CD4-positive, alpha-beta T cell treated with Interleukin-6 at 100 ng/mL for 8 hours (primary cell): Measurements from ENCODE around the gene EHBP1.

Experiments used
- DNase-seq: peaks from one replicate; pipeline ENCODE4 v3.0.0-alpha.2; 2020; ENCODE audit warnings: mixed read lengths, low spot score

The EHBP1 gene

DNA sequence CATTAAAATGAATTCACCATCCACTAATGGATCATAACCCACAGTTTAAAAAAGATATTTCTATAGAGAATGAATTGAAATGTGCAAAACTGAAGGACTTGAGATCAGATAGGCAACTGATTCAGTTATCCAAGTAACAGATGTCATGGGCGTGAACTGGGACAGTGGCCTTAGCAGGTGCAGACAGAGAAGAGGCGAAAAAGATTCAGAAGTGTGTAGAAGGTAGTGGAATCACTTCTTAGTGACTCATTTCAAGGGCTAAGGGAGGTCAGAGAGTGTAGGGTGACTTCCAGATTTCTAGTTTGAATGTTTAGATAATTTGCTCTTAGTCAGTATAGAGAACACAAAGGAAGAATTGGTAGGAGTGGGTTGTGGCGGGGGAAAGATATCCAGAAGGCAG, 79.7 kb downstream of the EHBP1 start:
- DNase-seq, result no peak

DNA sequence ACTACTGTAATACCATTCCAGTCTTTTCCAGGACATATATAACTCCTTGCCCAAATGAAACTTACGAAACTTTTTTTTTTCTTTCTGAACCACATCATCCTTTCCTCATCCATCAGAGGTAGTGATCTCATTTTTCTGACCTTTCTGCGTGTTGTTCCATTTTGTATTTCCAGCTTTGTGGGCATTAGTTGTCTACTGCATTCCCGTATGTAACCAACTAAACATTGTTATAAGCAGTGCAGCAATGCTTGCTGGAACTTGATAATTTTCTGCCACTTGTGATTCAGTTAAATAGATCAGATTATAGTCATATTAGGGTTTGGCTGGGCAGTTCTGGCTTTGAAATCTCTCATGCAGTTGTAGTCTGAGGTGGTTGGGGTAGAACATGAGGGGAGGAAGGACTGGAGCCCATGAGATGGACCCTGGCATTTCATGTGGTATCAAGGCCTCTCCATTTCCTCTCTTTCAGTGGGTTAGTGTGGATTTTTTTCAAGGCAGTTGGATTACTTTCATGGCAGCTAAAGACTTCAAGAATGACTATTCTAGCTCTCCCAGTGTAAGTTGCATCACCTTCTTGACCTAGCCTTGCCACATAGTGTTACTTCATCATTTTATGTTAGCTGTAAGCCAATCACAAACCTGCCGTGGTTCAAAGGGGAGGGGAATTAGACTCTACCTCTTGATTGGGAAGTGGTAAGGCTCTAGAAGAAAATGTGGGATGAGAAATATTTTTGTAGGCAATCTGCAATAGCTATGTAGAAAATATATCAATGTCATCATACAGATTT, 80.5 kb downstream of the EHBP1 start:
- no peak for DNase-seq

DNA sequence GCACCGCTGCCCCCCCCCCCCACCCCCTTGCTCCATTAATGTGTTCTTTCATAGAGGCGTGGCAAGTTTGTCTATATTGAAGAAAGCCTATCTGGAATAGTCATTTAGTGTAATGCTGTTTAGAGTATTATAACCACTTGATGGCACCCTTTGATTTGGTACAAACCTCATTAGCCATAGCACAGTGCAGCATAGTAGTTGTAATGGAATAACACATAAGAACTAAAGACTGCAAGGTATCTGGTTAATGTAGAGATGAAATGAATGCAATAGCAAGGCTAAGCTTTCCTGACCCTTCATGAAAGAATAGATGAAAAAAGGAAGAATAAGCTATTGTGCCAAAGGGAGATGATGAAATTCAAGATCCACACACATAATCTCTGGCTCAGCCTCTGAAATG, 81.9 kb downstream of the EHBP1 start:
- DNase-seq, result no peak

DNA sequence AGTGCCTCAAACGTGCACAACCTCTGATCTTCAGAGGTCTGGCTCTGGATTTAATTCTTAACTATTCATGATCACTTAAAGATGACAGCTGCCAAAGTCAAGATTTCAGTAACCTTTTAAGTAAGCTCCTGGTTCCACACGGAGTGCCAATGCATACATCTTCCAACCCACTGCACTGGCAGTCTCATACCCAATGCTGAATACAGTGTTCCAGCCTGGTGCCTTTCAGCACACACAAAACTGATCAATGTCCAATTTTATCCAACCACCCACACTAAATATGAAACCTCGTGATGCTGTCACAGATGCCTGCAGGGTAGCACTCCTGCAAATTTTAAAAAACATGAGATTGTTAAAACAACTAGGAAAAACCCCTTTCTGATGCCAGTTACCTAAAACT, 84.0 kb downstream of the EHBP1 start:
- DNase-seq, result no peak

DNA sequence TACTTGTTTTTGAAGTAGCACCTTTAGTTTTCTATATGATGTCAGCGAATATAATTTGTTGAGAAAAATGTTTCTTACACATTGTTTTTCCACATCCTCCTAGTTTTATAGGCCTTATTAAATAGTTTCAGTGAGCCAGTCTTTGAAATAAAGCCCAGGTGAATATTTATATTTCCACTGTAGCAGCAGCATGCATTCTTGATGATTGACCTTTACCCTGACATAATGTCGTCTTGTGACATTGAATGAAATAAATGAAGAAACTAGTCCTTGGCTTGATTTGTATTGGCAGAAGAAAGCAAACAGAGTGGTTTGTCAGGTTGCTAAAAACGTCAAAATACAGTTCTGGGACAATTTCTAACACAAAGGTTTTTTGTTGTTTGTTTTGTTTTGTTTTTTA, 84.4 kb downstream of the EHBP1 start:
- no peak for DNase-seq

DNA sequence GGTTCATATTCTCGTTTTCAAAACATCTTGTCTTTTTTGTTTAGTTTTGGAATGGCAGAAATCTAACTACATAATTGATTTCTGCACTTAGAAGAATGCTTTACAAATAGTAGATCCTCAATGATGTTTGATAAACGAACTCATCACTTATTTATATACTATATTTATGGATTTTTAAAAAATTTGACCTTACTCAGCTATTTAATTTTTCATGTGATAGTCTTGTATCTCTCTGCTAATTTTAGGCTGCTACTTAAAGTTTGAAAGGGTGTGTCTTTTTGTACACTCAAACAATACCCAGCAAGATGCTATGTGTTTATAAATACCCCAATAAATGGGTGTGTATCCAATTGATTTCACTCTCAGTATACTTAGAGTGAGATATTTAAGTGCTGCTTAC, 86.9 kb downstream of the EHBP1 start:
- no peak for DNase-seq

DNA sequence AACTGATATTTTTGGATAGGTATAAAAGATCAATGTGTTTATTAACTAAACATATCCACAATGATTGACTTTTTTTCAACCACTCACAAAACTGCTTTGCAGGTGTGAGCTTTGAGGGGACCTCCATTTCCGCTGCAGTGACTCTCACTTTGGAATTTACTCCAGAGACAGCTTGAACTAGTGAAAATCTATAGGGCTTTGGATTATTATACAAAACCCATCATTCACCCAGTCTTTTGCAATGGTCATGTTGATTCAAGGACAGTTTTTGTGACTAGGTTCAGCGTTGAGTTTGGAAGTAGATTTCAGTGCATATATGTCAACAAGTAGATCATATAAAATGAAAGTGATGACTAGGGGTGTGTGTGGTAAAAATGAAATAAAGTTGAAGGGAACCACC, 87.7 kb downstream of the EHBP1 start:
- DNase-seq, result no peak

DNA sequence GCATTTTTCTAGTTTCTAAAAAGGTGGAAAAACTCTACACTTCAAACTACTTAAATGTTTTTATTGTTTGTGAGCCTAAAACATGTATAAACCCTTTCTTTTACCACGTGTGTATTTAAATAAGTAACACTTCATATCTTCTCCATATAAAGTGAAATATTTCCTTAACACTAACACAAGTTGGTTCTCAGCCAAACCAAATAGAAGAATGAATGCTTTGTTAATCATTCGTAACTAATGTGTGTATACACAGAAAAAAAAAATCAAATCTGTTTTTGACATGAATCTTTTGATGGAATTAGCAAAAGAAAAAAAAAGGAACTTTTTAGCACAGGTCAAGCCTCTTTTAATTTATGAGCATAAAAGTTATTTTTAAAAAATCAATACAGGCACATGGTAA, 89.3 kb downstream of the EHBP1 start:
- no peak for DNase-seq

DNA sequence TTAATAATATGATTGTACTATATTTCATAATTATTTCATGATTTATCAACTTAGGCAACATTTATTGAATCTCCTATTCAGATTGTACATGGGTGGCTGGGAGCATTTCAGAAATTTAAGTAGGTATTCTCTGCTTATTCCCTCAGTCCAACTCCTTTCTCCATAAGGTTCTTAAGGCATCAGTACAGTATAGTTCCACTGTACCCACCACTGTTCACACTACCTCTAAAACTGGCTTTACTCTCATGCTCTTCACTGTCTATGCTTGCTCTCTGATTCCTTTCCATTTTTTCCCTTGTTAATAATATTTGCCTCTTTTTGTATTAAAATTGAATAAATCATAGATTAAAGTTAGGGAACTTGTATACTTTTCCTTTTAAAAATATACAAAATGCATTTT, 89.8 kb downstream of the EHBP1 start:
- DNase-seq, result no peak

DNA sequence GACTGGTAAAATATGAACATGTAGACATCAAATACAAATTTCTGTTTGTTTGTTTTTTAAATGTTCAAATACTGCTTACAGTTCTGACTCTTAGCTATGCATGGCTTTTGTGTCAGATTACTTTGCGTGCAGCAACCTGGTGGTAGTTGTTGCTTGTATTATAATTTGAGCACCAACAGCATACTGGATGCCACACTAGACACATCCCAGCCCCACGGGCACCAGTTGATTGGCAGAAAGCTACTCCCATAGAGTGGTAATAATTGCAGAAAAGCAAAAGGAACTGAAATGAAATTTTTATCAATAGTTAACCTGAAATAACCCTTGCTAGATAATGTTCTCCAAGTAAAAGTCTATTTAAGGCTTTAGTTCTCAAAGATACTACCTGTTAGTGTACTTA, 91.6 kb downstream of the EHBP1 start:
- DNase-seq, result no peak

DNA sequence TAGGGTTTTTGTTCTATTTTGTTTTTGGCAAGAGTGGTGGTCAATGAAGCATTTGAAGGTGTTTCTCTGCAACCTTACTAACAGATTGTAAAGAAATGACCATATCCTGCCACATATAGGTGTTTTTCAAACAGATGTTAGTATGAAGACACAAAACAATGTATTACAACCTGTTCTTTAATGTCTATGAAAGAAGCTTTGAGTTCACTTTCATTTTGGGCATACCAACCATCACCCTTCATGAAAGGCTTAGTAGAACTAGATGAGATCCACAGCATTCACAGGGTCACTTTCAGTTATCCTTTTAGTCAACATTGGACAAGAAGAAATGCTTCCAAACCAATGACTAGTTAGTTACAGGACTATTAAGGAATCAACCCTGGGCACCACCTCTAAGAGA, 95.1 kb downstream of the EHBP1 start:
- no peak for DNase-seq

DNA sequence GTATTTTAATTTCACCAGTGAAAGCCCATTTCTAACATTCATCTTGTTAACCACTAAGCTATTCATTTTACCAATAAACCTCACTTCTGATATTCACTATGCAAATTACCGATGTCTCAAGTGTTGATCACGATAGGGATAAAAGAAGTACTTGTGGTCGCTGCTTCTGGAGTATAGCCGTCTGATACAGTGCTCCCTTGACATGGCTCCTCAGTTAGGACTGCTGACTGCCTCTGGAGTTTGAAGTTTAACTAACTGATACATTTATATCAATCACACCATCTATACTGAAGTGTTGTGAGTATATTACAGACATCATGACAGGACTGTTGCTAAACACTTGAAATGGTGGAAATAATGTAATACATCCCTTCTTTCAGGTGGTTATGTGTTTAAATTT, 95.6 kb downstream of the EHBP1 start:
- no peak for DNase-seq

DNA sequence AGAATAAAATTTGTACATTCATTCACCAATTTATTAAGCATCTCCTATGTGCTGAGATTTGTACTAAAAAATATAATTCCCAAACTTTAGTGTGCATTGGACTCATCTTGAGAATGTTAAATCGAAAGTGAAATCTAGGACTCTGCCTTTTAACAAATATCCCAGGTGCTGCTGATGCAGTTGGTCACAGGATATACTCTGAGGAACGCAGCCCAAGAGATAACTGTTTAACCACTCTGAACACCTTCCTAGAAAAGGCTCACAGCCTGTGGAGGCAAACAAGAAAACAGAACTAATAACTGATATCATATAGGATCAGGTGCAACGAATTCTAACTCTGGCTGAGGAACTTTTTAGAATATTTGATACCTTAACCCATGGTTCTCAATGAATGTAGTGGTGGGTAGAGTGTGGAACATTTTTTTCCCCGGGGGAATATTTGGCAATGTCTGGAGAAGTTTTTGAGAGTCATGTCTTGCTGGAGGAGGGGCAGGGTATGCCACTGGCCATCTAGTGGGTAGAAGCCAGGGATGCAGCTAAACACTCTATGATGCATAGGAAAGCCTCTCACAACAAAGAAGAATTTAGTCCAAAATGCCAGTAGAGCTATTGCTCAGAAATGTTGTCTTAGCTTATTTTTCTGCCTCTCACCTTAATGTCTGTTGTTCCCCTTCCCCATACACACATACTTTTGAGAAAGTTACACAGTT, 96.5 kb downstream of the EHBP1 start:
- no peak for DNase-seq

DNA sequence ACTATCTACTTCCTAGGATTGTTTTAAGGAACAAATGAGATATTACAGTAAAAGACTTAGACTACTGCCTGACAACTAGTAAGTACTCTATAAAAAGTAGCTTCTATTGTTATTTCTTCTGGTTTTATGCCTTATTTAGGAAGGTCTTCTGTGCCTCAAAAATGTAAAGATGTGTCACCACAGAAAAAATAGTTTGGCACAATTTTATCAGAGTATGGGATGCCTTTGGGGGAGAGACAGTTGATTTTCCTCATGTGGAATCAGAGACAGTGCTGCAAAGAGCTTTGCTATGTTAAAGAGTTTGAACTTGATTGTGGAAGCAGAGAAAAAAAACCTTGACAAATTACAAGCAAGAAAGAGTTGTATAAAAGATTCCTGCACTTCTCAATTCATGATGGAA, 98.4 kb downstream of the EHBP1 start:
- DNase-seq, result no peak

DNA sequence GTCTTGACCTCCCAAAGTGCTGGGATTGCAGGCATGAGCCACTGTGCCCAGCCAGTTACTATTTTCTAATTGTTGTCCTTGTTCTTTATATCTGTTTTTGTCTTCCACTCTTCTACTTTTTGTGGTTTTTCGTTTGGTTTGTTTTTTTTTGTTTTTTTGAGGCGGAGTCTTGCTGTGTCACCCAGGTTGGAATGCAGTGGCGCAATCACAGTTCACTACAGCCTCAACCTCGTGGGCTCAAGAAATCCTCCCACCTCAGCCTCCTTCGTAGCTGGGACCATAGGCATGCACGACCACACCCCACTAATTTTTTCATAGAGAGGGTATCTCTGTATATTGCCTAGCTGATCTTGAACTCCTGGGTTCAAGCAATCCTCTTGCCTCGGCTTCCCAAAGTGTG, 100.7 kb downstream of the EHBP1 start:
- DNase-seq, result no peak

DNA sequence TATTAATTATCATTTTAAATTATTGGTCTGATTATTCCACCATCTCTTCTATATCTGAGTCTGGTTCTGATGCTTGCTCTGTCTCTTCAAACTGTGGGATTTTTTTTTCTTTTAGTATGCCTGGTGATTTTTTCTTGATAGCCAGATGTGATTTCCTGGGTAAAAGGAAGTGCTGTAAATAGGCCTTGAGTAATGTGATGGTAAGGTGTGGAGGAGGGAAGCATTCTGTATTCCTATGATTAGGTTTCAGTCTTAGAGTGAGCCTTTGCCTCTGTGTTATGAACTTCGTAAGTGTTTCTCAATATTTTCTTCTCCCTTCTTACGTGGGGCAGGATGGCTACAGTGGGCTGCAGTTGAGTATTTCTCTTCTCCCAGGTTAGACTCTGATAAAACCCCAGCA, 103.0 kb downstream of the EHBP1 start:
- no peak for DNase-seq

DNA sequence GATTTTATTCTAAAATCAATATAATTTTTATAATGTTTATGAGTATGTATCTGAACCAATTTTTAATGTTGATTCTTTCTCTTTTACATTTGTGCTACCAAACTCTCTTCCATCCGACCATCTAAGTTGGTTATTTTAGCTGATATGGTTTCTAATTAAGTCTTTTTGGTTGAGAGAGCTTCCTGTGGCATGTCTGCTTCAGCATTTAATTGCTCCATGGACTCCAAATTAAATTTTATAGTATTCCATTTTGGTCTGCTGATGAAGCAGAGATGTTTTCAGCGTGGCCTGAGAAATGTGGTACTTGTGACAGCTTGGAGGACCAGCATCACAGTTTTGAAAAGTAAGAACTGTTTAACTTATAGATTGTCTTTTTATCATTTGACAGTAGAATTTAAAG, 105.6 kb downstream of the EHBP1 start:
- DNase-seq, result no peak

DNA sequence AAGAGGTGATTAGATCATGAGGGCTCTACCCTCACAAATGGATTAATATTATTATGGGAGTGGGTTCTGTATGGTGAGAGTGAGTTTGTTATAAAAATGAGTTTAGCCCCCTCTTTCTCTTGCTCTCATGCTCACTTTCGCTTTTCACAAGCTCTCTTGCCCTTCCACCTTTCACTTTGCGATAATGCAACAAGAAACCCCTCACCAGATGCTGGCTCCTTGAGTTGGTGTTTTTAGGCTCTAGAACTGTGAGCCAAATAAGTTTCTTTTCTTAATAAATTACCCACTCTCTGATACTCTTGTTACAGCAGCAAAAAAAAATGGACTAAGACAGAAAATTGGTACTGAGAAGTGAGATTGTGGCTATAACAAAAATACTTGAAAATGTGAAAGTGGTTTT, 106.5 kb downstream of the EHBP1 start:
- DNase-seq, result no peak

DNA sequence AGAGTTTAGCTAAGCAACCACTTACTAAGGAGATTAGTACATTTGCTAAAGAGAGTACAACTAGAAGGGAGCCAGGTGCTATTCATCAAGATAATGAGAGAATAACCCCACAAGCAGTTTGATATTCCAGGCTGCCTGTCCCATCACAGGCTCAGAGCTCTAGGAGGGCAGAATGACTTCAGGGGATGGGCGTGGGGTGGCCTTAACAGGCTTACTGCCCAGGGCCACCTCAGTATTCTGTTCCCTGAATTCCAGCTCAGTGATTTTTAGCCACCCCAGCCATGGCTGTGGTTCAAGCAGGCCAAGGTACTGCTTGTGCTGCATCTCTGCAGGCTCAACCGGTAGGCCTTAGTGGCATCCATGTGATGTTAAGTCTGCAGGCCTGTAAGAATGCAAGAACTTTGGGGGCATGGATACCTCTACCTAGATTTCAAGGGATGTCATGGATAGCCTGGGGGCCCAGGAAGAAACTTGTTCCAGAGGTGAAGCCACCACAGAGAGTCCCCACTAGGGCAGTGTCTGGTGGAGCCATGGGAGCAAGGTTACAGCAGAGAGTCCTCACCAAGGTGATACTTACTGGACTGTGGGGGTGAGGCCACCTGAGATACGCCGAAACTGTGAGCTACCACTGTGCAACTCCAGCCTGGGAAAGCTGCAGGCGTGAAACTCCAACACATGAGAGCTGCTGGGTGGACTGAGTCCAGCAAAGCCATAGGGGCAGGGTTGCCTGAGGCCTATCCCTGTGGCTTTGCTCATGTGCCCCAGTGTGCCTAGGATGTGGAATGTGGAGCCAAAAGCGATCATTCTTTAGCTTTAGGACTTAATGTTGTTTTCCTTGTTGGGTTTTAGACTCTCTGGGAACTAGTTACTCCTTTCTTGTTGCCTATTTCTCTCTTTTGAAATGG, 107.7 kb downstream of the EHBP1 start:
- DNase-seq, result no peak

DNA sequence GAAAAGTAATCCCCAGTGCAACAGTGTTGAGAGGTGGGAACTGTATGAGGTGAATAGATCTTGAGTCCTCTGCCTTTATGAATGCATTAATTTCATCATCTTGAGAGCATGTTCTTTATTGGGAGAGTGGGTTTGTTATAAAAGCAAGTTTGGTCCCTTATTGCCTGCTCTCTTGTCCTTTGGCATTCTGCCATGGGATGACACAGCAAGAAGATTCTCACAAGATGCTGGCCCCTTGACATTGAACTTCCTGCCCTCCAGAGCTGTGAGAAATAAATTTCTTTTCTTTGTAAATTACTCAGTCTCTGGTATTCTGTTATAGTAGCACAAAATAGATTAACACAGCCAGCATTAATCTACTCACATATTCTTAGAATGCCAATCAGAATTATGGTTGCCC, 108.6 kb downstream of the EHBP1 start:
- no peak for DNase-seq

DNA sequence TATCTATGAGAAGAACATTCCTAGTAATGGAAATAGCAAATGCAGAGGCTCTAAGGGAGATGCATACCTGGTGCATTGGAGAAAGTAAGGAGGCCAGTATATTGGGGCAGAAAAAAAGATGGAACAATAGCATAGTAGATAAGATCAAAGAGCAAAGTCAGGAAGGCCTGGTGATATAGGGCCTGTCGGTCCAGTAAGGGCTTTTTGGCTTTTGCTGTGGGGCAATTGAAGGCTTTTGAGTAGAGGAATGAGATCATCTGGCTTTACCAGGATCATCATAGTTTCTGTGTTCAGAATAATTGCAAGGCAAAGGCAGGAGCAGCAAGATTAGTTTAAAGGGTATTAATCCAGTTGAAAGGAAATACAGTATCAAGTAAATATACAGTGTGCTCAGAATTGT, 111.8 kb downstream of the EHBP1 start:
- no peak for DNase-seq

DNA sequence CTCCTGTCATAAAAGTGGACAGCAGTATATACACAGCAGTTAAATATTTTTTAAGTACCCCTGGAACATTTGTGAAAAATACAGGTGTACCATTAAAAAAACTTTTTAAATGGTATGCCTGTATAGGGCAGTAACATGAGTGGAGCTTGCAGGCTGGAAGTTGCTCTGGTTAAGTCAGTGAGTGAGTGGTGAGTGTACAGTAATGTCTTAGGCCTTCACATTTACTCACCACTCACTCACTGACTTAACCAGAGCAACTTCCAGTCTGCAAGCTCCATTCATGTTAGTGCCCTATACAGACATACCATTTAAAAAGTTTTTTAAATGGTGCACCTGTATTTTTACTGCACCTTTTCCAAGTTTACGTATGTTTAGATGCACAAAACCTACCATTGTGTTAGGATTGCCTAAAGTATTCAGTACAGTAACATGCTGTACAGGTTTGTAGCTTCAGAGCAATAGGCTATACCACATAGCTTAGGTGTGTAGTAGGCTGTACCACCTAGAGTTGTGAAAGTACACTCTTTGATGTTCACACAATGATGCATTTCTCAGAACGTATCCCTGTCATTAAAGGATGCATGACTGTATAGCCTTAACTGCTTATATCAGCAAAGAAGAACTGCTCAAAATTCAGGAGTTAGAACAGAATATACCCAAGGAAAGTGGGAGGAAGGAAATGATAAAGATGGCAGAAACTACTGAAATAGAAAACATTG, 112.6 kb downstream of the EHBP1 start:
- DNase-seq, result no peak
